Nephron (organoid): ENCODE results near the gene DHRSX.

ENCODE experiments used
- H3K27ac Mint-ChIP-seq, 3 experiments: 2 replicates each; pipeline ENCODE4 v1.8.0; 2020; ENCODE audit warnings: mixed read lengths in 3 of 3, mild to moderate bottlenecking in 2 of 3, moderate library complexity in 1 of 3
- H3K27me3 Mint-ChIP-seq: 2 replicates; pipeline ENCODE4 v1.8.0; 2021; ENCODE audit warnings: low read depth, mild to moderate bottlenecking, moderate library complexity, mixed read lengths
- H3K36me3 Mint-ChIP-seq: 2 replicates; pipeline ENCODE4 v1.8.0; 2020; ENCODE audit warnings: low read depth, mixed read lengths
- H3K4me1 Mint-ChIP-seq: 2 replicates; pipeline ENCODE4 v1.8.0; 2020; ENCODE audit warnings: mixed read lengths
- H3K4me3 Mint-ChIP-seq, 3 experiments: 2 replicates each; pipeline ENCODE4 v1.8.0; 2020; ENCODE audit warnings: mild to moderate bottlenecking in 3 of 3, mixed read lengths in 3 of 3, moderate library complexity in 2 of 3
- H3K9me3 Mint-ChIP-seq: 2 replicates; pipeline ENCODE4 v1.8.0; 2020; ENCODE audit warnings: mixed read lengths
- TF ChIP-seq, protein P1 (sequence below), 3 experiments: fragments of 200-600 bp; sonication (generic); IDR thresholded peaks; one replicate each; pipeline ENCODE4 v1.5.0; 2021; ENCODE audit warnings: antibody characterized with exemption in 3 of 3; ENCODE audit not compliant: unreplicated experiment in 3 of 3

The DHRSX gene

DNA sequence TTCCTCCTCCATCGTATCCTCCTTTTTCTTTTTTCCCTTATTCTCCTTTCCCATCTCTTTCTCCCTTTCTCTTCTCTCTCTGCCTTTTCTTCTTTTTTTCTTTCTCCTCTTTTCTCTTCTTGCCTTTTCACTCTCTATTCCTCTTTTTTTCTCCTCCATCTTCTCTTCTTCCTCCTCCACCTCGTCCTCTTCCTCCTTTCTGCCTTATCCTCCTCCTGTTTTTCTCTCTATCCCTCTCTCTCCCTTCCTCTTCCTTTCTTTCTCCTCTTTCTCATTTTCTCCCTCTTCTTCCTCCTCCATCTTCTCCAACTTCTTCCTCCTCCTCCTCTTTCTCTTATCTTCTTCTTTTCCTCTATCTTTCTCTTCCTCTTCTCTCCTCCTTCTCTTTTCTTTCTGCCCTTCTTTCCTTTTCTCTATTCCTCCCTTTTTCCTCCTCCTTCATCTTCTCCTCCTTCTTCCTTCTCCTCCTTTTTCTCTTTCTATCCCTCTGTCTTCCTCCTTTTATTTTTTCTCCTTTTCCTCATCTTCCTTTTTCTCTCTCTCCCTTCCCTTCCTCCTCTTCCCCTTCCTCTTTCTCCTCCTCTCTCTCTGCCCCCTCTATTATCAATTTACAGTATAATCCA, 269.1 kb downstream of the DHRSX start:
- peaks cover 27% of the 10 kb centered on the region for H3K36me3 Mint-ChIP-seq
- peaks cover 16% of the 10 kb centered on the region for H3K4me1 Mint-ChIP-seq
- no peaks in the 10 kb centered on the region for H3K9me3 Mint-ChIP-seq
- TF ChIP-seq, protein P1, sequence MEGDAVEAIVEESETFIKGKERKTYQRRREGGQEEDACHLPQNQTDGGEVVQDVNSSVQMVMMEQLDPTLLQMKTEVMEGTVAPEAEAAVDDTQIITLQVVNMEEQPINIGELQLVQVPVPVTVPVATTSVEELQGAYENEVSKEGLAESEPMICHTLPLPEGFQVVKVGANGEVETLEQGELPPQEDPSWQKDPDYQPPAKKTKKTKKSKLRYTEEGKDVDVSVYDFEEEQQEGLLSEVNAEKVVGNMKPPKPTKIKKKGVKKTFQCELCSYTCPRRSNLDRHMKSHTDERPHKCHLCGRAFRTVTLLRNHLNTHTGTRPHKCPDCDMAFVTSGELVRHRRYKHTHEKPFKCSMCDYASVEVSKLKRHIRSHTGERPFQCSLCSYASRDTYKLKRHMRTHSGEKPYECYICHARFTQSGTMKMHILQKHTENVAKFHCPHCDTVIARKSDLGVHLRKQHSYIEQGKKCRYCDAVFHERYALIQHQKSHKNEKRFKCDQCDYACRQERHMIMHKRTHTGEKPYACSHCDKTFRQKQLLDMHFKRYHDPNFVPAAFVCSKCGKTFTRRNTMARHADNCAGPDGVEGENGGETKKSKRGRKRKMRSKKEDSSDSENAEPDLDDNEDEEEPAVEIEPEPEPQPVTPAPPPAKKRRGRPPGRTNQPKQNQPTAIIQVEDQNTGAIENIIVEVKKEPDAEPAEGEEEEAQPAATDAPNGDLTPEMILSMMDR (IDR thresholded peaks at IDR 0.05; ENCODE audit: unreplicated experiment in 3 of 3) = no peak
- H3K4me3 Mint-ChIP-seq = no peak overlapping the region
- no peak overlapping the region for H3K27ac Mint-ChIP-seq
- no peaks in the 10 kb centered on the region for H3K27me3 Mint-ChIP-seq

DNA sequence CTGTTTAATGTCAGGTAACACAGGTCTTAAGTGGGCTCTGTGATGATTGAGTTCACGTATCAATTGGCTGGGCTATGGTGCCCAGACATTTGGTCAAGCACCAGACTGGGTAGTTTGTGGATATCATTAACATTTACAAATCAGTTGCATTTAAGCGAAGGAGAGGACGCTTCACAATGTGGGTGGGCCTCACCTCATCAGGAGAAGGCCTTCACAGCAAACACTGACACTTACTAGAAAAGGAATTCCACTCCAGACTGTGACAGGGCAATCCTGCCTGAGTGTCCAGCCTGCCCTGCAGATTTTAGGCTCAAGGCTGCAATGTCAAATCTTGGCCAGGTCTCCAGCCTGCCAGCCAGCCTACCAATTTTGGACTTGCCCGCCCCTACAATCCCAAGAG, 270.3 kb downstream of the DHRSX start:
- Mint-ChIP-seq H3K27me3 (no peaks in the 10 kb centered on the region), H3K4me1 (peaks cover 16% of the 10 kb centered on the region), H3K36me3 (peaks cover 32% of the 10 kb centered on the region), H3K27ac (no peak overlapping the region), H3K4me3 (no peak overlapping the region), H3K9me3 (peaks cover 3% of the 10 kb centered on the region)
- TF ChIP-seq, protein P1 (IDR thresholded peaks at IDR 0.05; ENCODE audit: unreplicated experiment in 3 of 3) = no peak

DNA sequence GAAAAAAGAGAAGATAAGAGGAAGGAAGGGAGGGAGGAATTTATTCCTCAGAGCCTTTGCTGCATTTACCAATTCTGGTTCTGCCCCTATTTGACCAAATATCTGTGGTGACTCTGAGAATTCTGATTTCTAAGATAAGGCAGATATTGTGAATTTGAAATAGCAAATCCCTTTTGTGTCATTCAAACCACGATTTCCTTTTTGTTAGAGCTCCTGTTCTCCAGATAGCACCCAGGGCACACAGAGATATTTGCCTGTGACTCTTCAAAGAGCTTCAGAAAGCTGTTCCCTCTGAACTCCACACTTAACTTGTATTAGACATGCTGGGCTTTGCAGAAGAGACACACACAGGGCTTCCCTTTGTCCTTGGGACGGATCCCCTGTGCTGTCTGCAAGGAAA, 272.2 kb downstream of the DHRSX start:
- H3K36me3 Mint-ChIP-seq = peaks cover 51% of the 10 kb centered on the region
- H3K4me1 Mint-ChIP-seq = peaks cover 8% of the 10 kb centered on the region
- TF ChIP-seq, protein P1 (IDR thresholded peaks at IDR 0.05; ENCODE audit: unreplicated experiment in 3 of 3) = no peak
- no peak overlapping the region for H3K27ac Mint-ChIP-seq
- no peak overlapping the region for H3K4me3 Mint-ChIP-seq
- peaks cover 19% of the 10 kb centered on the region for H3K9me3 Mint-ChIP-seq
- H3K27me3 Mint-ChIP-seq = no peaks in the 10 kb centered on the region

DNA sequence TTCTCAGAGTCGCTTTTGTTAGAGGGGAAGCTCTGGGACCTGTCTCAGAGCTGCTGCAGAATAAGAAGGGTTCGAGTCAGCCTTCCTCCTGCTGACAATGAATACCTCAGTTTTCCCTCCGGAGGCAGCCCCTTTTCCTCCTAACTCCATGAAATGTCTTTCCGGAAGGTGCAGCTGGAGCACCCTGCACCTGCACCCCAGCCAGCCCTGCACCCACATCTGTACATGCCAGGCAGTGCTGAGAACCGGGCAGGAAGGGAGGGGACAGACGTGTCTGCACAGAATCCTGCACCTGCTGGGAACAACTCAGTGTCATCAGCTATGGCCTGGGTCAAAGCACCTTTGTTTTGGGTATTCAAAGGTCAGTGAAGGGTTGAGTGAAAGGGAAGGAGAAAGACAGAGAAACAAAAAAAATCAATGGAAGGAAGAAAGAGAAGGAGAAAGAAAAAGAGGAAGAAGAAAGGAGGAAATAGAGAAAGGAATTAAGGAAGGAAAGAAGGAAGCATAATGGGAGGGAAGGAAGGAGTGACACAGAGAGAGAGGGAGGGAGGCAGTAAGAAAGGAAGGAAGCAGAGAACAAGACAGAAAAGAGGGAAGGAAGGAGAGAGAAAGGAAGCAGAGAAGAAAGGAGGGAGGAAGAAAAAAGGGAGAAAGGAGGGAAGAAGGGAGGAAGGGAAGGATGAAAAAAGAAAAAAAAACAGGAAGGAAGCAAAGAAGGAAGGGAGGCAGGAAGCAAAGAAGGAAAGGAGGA, 273.7 kb downstream of the DHRSX start:
- TF ChIP-seq, protein P1 (IDR thresholded peaks at IDR 0.05; ENCODE audit: unreplicated experiment in 3 of 3) = no peak
- Mint-ChIP-seq H3K27ac (no peak overlapping the region), H3K4me3 (no peak overlapping the region), H3K27me3 (no peaks in the 10 kb centered on the region), H3K36me3 (peaks cover 66% of the 10 kb centered on the region), H3K9me3 (peaks cover 30% of the 10 kb centered on the region), H3K4me1 (no peaks in the 10 kb centered on the region)

DNA sequence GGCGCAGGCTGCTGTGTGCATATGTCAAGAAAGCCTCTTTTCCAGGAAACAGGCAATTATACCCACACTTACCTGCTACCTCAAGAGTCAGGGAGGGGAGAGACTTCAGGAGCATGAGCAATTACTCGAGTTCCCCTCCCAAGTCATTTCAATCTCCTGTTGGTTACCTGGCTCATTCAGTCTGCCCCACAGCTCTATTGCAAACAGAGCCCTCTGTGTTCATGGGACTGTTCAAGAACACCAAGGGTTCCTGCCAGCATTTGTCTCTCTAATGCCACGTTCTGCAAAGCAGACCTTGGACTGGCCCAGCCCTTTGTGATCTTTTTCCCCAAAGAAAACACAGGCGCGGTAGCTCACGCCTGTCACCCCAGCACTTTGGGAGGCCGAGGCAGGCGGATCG, 274.6 kb downstream of the DHRSX start:
- Mint-ChIP-seq H3K9me3 (peaks cover 37% of the 10 kb centered on the region), H3K27ac (no peak overlapping the region), H3K27me3 (no peaks in the 10 kb centered on the region), H3K4me1 (no peaks in the 10 kb centered on the region), H3K4me3 (no peak overlapping the region), H3K36me3 (peaks cover 68% of the 10 kb centered on the region)
- TF ChIP-seq, protein P1 (IDR thresholded peaks at IDR 0.05; ENCODE audit: unreplicated experiment in 3 of 3) = no peak
